A549 (cell line): Measurements from ENCODE around the gene TNS3. TPM values are rescaled to one million over a fixed set of nuclear protein-coding genes. Genes with fewer than 3 reads are reported as not detected.

Source experiments
- ATAC-seq, 2 experiments: fragments of 200-7000 bp in 1 of 2; fragments of >200 bp in 1 of 2; cut with Nextera tagmentation in 1 of 2; cut with Tn5 transposase in 1 of 2; 3 replicates each; pipeline versions ENCODE4 v1.8.0 to v1.9.1; 2018 to 2020; ENCODE audit warnings: mild to moderate bottlenecking in 1 of 2, moderate library complexity in 1 of 2
- CTCF ChIA-PET: fragments of 300-600 bp; sonication (Branson Sonifier 250); formaldehyde crosslinking; extraction: SDS; loops from one replicate; lab custom pipeline; 2021; ENCODE audit warnings: antibody characterized with exemption, inconsistent platforms; lab: Yijun Ruan, JAX
- POLR2A ChIA-PET: fragments of 350-600 bp; formaldehyde crosslinking; extraction: SDS; loops from one replicate; lab custom pipeline; 2021; ENCODE audit warnings: antibody characterized with exemption, inconsistent platforms; lab: Yijun Ruan, JAX
- DNase-seq, 2 experiments: peaks; one replicate each; pipeline versions ENCODE4 v3.0.0 to v3.0.0-alpha.2; 2011 to 2016; ENCODE audit warnings: low read depth in 1 of 2, low spot score in 1 of 2
- FAIRE-seq: peaks from 2 replicates; lab custom pipeline; 2011; peaks lifted over from hg19 to GRCh38; lab: Jason Lieb, UNC
- H3K27ac ChIP-seq, 2 experiments: fragments of >200 bp; sonication (Bioruptor Twin); formaldehyde crosslinking; 3 replicates each; pipeline ENCODE4 v1.5.1; 2016 to 2017
- H3K4me1 ChIP-seq: fragments of >200 bp; sonication (Bioruptor Twin); formaldehyde crosslinking; 3 replicates; pipeline ENCODE4 v1.6.1; 2016
- H3K4me2 ChIP-seq: fragments of >200 bp; sonication (Bioruptor Twin); formaldehyde crosslinking; 3 replicates; pipeline ENCODE4 v1.6.1; 2016
- H3K4me3 ChIP-seq: fragments of >200 bp; sonication (Bioruptor Twin); formaldehyde crosslinking; 3 replicates; pipeline ENCODE4 v1.5.1; 2016
- H3K9me3 ChIP-seq: fragments of >200 bp; sonication (Bioruptor Twin); formaldehyde crosslinking; 3 replicates; pipeline ENCODE4 v1.6.1; 2016
- BHLHE40 ChIP-seq: IDR thresholded peaks from 2 replicates; pipeline ENCODE4 v1.6.1; 2012; ENCODE audit warnings: low read depth, low read length, inconsistent platforms
- CBX2 ChIP-seq: fragments of 200-600 bp; sonication (generic); IDR thresholded peaks from 2 replicates; pipeline ENCODE4 v1.6.1; 2016; ENCODE audit warnings: low read depth, mild to moderate bottlenecking, borderline replicate concordance
- CBX8 ChIP-seq: fragments of 200-600 bp; sonication (generic); IDR thresholded peaks from 2 replicates; pipeline ENCODE4 v1.6.1; 2016
- ESRRA ChIP-seq: fragments of 150-350 bp; IDR thresholded peaks from 2 replicates; pipeline ENCODE4 v1.6.1; 2014; ENCODE audit warnings: mild to moderate bottlenecking, low read length, borderline replicate concordance
- FOSL2 ChIP-seq, 2 experiments: fragments of 450-650 bp in 1 of 2; fragments of >200 bp in 1 of 2; sonication (Bioruptor Twin) in 1 of 2; formaldehyde crosslinking; IDR thresholded peaks; 2 replicates each; pipeline versions ENCODE4 v1.5.0 to v1.6.1; 2016 to 2020; ENCODE audit warnings: mild to moderate bottlenecking in 1 of 2, moderate library complexity in 1 of 2
- FOXS1 ChIP-seq: fragments of 250-450 bp; sonication (Bioruptor Pico); IDR thresholded peaks from 2 replicates; pipeline ENCODE4 v1.5.0; 2020; ENCODE audit warnings: mild to moderate bottlenecking, moderate library complexity
- GATA3 ChIP-seq: IDR thresholded peaks from 2 replicates; pipeline ENCODE4 v1.6.1; 2012; ENCODE audit warnings: borderline replicate concordance
- HEYL ChIP-seq: fragments of 250-450 bp; sonication (Bioruptor Pico); IDR thresholded peaks from 2 replicates; pipeline ENCODE4 v1.8.0; 2021; ENCODE audit warnings: mild to moderate bottlenecking, moderate library complexity
- HOXA7 ChIP-seq: fragments of 250-450 bp; sonication (Bioruptor Pico); IDR thresholded peaks from 2 replicates; pipeline ENCODE4 v1.5.0; 2020; ENCODE audit warnings: mild to moderate bottlenecking, moderate library complexity
- HOXB5 ChIP-seq: fragments of 250-450 bp; sonication (Bioruptor Pico); IDR thresholded peaks from 2 replicates; pipeline ENCODE4 v1.5.0; 2020; ENCODE audit warnings: mild to moderate bottlenecking, moderate library complexity
- JUNB ChIP-seq: fragments of >200 bp; sonication (Bioruptor Twin); formaldehyde crosslinking; IDR thresholded peaks from 2 replicates; pipeline ENCODE4 v1.6.1; 2016
- KDM5A ChIP-seq: fragments of 200-600 bp; sonication (generic); IDR thresholded peaks from 2 replicates; pipeline ENCODE4 v1.6.1; 2016; ENCODE audit warnings: antibody characterized with exemption, mild to moderate bottlenecking
- MYC ChIP-seq: IDR thresholded peaks from 2 replicates; pipeline ENCODE4 v1.6.1; 2012; ENCODE audit warnings: mild to moderate bottlenecking, inconsistent platforms, low read length, improper control_type of control experiment, borderline replicate concordance
- NR3C1 ChIP-seq: fragments of >200 bp; sonication (Bioruptor Twin); formaldehyde crosslinking; IDR thresholded peaks from 3 replicates; pipeline ENCODE4 v1.6.1; 2017
- PHF8 ChIP-seq: fragments of 200-600 bp; sonication (generic); IDR thresholded peaks from 2 replicates; pipeline ENCODE4 v1.6.1; 2016; ENCODE audit warnings: low read depth, mild to moderate bottlenecking, antibody characterized with exemption, moderate library complexity, borderline replicate concordance
- RARB ChIP-seq: fragments of 250-450 bp; sonication (Bioruptor Pico); IDR thresholded peaks from 2 replicates; pipeline ENCODE4 v1.8.0; 2021; ENCODE audit warnings: mild to moderate bottlenecking, moderate library complexity
- RCOR1 ChIP-seq: fragments of 150-350 bp; IDR thresholded peaks from 2 replicates; pipeline ENCODE4 v1.6.1; 2014; ENCODE audit warnings: antibody characterized with exemption, low read length, low read depth
- RFX5 ChIP-seq: fragments of 450-650 bp; IDR thresholded peaks from 2 replicates; pipeline ENCODE4 v1.7.1; 2014; ENCODE audit warnings: antibody characterized with exemption, mild to moderate bottlenecking, moderate library complexity
- RNF2 ChIP-seq: fragments of 200-600 bp; sonication (generic); IDR thresholded peaks from 2 replicates; pipeline ENCODE4 v1.6.1; 2016; ENCODE audit warnings: low read depth, mild to moderate bottlenecking, antibody characterized with exemption, moderate library complexity, borderline replicate concordance
- ZFP36 ChIP-seq: fragments of 450-650 bp; IDR thresholded peaks from 2 replicates; pipeline ENCODE4 v1.6.1; 2014; ENCODE audit warnings: borderline replicate concordance; ENCODE audit not compliant: partially characterized antibody
- ZNF302 ChIP-seq: fragments of 250-450 bp; sonication (Bioruptor Pico); IDR thresholded peaks from 2 replicates; pipeline ENCODE4 v1.9.0; 2021; ENCODE audit warnings: inconsistent platforms, mild to moderate bottlenecking, moderate library complexity
- WGBS: methylation state at CpG from one replicate; pipeline ENCODE4 v1.1.6; 2017; ENCODE audit errors: missing lambda C conversion rate; 5-methylcytosine and 5-hydroxymethylcytosine counted together
- polyA plus RNA-seq, 4 experiments: library from polyadenylated mRNA; depleted of rRNA in 3 of 4; stranded (reverse); fragments of >200 nt; fragmentation: RNase III in 1 of 4; extraction: RNeasy Plus Mini Kit Qiagen cat#74134 plus additional on column Dnase treatment in 1 of 4; gene quantifications; 2 replicates in 3 of 4; 3 replicates in 1 of 4; pipeline ENCODE4 v1.2.3, GENCODE V29; 2011 to 2017
- TF ChIP-seq, protein P1 (sequence below): IDR thresholded peaks from 2 replicates; pipeline ENCODE4 v1.6.1; 2012; ENCODE audit warnings: low read depth, borderline replicate concordance
- TF ChIP-seq, protein P2 (sequence below): fragments of 450-650 bp; IDR thresholded peaks from 2 replicates; pipeline ENCODE4 v1.6.1; 2014; ENCODE audit warnings: antibody characterized with exemption

Gene TNS3
- polyA plus RNA-seq, 2 of the 4 experiments (the other 2 are of a cell fraction), result 107 to 134 TPM

DNA sequence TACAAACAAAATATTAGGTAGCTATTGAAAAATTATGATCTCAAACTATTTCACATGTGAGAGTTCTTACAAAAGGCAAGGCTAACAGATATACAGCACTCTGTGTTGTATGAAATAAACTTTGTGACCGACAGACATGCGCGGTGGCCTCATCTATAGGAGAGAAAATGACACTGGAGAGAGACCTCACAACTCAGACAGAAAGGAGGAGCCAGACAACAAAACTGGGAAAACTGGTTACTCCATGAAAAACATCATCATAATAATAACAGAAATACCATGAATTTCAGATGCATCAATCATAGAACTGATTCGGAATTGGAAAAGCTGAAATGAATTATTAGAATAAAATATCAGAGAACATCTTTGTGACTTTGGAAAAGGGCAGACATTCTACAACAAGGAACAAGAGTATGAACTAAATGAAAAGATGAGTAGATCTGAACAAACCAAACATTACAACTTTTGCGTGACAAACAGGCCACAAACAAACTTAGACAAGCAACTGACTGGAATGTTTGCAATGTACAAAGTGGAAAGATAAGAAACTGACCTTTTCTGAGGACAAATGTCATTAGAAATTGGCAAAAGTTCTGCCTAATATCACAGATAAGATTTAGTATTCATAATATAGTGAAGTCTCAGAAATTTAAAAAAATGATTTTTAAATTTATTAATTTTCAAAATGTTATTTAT, 69.3 kb downstream of the TNS3 start:
- TF ChIP-seq GATA3 (0 out of 2 replicates have a peak, but pooled peaks have one; percentile 12), ZNF302 (CRISPR knock-in tag) (no peak), RFX5 (no peak), HOXB5 (CRISPR knock-in tag) (no peak), KDM5A (no peak)
- Histone ChIP-seq H3K4me1 (peaks cover 80% of the 10 kb centered on the region), H3K27ac (peak overlapping the region; percentile 6 to 52; a peak in 3 of 6 replicates), H3K9me3 (no peaks in the 10 kb centered on the region), H3K4me3 (no peak overlapping the region), H3K4me2 (peak overlapping the region; percentile 5)
- FAIRE-seq (peak; percentile 77), DNase-seq (no peak), ATAC-seq (no peak)
- CTCF ChIA-PET, result interaction anchor here (2.4 kb wide), 1 partner anchor 10 kb away, joined by 7 read pairs; no protein-coding TSS in a partner anchor
- POLR2A ChIA-PET, result interaction anchor here (0.6 kb wide), 1 partner anchor 19 kb away, joined by 3 read pairs; no protein-coding TSS in a partner anchor
- WGBS, result 51% methylated on average over 5 of the region's 5 CpGs

DNA sequence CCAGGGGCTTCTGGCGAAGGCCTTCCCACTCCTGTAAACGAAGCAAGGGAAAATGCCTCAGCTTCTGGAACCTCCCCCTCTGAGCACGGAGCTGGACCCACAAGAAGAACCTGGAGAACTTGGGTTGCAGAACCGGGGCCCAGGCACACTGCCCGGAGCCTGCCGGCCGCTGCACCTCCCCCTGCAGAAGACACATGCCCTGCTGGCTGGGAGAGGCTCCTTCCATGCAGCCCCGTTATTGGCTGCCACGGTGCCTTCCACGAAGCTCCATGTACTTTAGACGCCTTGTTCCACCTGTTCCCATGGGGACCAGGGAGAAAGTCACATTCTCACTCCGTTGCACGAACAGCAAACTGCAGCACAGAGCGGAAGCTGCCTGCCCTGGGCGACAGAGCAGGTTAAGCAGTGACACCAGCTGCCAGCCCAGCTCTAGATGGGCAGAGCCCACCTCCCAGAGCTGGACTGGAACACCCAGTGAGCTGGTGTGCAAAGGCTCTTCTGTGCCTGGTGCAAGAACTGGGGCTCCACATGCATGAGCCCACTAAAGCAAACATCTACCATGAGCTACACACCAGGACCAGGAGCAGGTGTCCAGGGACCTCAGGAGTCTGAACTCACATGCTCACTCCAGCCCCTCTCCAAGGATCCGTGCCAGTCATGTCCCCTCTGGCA, 70.1 kb downstream of the TNS3 start:
- H3K27ac ChIP-seq, result peak overlapping the region; percentile 6 to 32; a peak in 2 of 6 replicates
- H3K4me2 ChIP-seq, result 0 out of 3 replicates have a peak overlapping the region, but pooled peaks have one; percentile 5
- FAIRE-seq (no peak), DNase-seq (no peak), ATAC-seq (no peak)
- H3K4me1 ChIP-seq, result peaks cover 80% of the 10 kb centered on the region
- WGBS, result 97% methylated on average over 16 of the region's 16 CpGs
- no peak for TF ChIP-seq NR3C1
- no peak for TF ChIP-seq ZNF302 (CRISPR knock-in tag)
- no peak for TF ChIP-seq ESRRA
- no peak for TF ChIP-seq JUNB
- no peak for TF ChIP-seq BHLHE40
- no peak for TF ChIP-seq MYC
- no peak for TF ChIP-seq RCOR1
- TF ChIP-seq, protein P1, sequence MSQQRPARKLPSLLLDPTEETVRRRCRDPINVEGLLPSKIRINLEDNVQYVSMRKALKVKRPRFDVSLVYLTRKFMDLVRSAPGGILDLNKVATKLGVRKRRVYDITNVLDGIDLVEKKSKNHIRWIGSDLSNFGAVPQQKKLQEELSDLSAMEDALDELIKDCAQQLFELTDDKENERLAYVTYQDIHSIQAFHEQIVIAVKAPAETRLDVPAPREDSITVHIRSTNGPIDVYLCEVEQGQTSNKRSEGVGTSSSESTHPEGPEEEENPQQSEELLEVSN, result no peak
- TF ChIP-seq CBX2, result no peak
- POLR2A ChIA-PET, result interaction anchor here (1.2 kb wide), 1 partner anchor 76 kb away, joined by 5 read pairs; no protein-coding TSS in a partner anchor
- H3K9me3 ChIP-seq, result no peaks in the 10 kb centered on the region
- CTCF ChIA-PET, result interaction anchor here (0.8 to 2.4 kb wide), 2 partner anchors 10 to 78 kb away, joined by 3 to 7 read pairs; no protein-coding TSS in a partner anchor
- no peak overlapping the region for H3K4me3 ChIP-seq

DNA sequence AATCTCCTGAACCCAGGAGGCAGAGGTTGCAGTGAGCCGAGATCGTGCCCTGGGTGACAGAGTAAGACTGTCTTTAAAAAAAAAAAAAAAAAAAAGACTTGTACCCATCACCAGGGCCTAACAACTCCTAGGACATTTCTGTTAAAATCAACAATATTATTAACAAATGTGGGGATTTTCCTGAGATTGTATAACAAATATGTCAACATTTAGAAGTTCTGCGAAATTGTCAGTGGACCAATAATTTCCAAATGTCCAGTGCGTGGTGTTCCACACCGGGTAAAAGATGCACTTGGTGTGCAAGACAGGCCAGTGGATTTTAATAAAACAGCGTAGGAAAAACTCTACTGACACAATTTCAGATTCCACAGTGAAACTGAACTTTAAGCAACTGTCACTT, 71.1 kb downstream of the TNS3 start:
- WGBS, result 95% methylated on average over 6 of the region's 6 CpGs
- DNase-seq (no peak), FAIRE-seq (no peak), ATAC-seq (no peak)
- CTCF ChIA-PET, result interaction anchor here (0.8 to 2.4 kb wide), 2 partner anchors 9 to 77 kb away, joined by 3 to 7 read pairs; no protein-coding TSS in a partner anchor
- Histone ChIP-seq H3K4me3 (no peak overlapping the region), H3K9me3 (no peaks in the 10 kb centered on the region), H3K27ac (0 out of 6 replicates have a peak overlapping the region, but pooled peaks of 1 of the 2 experiments have one; percentile 20), H3K4me2 (no peak overlapping the region), H3K4me1 (peaks cover 80% of the 10 kb centered on the region)
- TF ChIP-seq FOXS1 (CRISPR knock-in tag) (no peak), PHF8 (no peak), ZNF302 (CRISPR knock-in tag) (no peak), RNF2 (no peak), GATA3 (no peak), HOXB5 (CRISPR knock-in tag) (no peak)
- POLR2A ChIA-PET, result interaction anchor here (1.2 kb wide), 1 partner anchor 75 kb away, joined by 5 read pairs; no protein-coding TSS in a partner anchor

DNA sequence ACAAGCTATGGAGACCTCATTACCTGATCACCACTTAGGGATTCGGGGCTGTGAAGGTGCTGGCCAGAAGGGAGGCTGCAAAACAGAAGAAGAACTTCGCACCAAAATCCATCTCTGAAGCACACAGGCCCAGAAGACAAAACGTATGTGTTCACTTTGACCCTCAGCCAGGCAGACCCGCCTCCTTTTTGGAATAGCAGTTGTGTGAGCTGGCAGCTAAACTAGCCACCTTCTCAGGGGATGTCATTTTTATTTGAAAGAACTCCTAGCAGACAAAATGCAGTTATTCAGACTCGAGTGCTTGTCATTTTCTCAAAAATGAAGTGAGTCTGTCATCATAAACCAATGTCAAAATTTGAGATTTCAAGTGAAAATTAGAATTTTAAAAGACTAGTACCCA, 71.7 kb downstream of the TNS3 start:
- POLR2A ChIA-PET, result no interaction called here
- Histone ChIP-seq H3K9me3 (no peaks in the 10 kb centered on the region), H3K27ac (peak overlapping the region in 1 of 2 experiments; percentile 20; a peak in 1 of 6 replicates), H3K4me1 (peaks cover 78% of the 10 kb centered on the region), H3K4me2 (no peak overlapping the region), H3K4me3 (no peak overlapping the region)
- FAIRE-seq (no peak), ATAC-seq (no peak), DNase-seq (no peak)
- WGBS, result 82% methylated on average over 5 of the region's 5 CpGs
- TF ChIP-seq HEYL, result no peak
- TF ChIP-seq, protein P1, result no peak
- no peak for TF ChIP-seq ZFP36
- no peak for TF ChIP-seq PHF8
- no peak for TF ChIP-seq RARB (CRISPR knock-in tag)
- TF ChIP-seq, protein P2, sequence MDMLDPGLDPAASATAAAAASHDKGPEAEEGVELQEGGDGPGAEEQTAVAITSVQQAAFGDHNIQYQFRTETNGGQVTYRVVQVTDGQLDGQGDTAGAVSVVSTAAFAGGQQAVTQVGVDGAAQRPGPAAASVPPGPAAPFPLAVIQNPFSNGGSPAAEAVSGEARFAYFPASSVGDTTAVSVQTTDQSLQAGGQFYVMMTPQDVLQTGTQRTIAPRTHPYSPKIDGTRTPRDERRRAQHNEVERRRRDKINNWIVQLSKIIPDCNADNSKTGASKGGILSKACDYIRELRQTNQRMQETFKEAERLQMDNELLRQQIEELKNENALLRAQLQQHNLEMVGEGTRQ, result no peak
- no peak for TF ChIP-seq FOSL2 (IDR thresholded peaks at IDR 0.05)
- TF ChIP-seq FOSL2 (CRISPR knock-in tag; IDR thresholded peaks at IDR 0.05), result no peak
- no peak for TF ChIP-seq CBX8
- TF ChIP-seq HOXA7 (CRISPR knock-in tag), result no peak
- no peak for TF ChIP-seq HOXB5 (CRISPR knock-in tag)
- TF ChIP-seq JUNB, result no peak
- CTCF ChIA-PET, result interaction anchor here (1.0 kb wide), 1 partner anchor 309 kb away, joined by 3 read pairs; no protein-coding TSS in a partner anchor
